ENCODE results near the gene IWS1.
"Not testable (repeated sequence)": the region's sequence is repeated elsewhere in the genome, so short reads cannot be mapped to it uniquely, and the experiment has no call there.

DNA sequence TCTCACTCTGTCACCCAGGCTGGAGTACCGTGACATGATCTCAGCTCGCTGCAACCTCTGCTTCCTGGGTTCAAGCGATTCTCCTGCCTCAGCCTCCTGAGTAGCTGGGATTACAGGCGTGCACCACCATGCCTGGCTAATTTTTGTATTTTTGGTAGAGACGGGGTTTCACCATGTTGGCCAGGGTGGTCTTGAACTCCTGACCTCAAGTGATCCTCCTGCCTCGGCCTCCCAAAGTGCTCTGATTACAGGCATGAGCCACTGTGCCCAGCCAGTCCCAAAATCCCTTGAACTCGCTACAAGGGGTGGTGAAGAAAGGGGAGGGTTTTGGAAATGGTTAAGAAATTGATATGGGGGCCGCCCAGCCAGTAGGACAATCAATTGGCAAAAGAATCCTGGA, 73.9 kb downstream of the IWS1 start:
- TF ChIP-seq, protein P1, sequence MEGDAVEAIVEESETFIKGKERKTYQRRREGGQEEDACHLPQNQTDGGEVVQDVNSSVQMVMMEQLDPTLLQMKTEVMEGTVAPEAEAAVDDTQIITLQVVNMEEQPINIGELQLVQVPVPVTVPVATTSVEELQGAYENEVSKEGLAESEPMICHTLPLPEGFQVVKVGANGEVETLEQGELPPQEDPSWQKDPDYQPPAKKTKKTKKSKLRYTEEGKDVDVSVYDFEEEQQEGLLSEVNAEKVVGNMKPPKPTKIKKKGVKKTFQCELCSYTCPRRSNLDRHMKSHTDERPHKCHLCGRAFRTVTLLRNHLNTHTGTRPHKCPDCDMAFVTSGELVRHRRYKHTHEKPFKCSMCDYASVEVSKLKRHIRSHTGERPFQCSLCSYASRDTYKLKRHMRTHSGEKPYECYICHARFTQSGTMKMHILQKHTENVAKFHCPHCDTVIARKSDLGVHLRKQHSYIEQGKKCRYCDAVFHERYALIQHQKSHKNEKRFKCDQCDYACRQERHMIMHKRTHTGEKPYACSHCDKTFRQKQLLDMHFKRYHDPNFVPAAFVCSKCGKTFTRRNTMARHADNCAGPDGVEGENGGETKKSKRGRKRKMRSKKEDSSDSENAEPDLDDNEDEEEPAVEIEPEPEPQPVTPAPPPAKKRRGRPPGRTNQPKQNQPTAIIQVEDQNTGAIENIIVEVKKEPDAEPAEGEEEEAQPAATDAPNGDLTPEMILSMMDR (IDR thresholded peaks at IDR 0.05), result not testable (repeated sequence)
- TF ChIP-seq JUN, ZNF121, NR1H2 (CRISPR knock-in tag; IDR thresholded peaks at IDR 0.05): not testable (repeated sequence)
- TF ChIP-seq, protein P2, sequence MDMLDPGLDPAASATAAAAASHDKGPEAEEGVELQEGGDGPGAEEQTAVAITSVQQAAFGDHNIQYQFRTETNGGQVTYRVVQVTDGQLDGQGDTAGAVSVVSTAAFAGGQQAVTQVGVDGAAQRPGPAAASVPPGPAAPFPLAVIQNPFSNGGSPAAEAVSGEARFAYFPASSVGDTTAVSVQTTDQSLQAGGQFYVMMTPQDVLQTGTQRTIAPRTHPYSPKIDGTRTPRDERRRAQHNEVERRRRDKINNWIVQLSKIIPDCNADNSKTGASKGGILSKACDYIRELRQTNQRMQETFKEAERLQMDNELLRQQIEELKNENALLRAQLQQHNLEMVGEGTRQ (CRISPR knock-in tag; IDR thresholded peaks at IDR 0.05), result not testable (repeated sequence)
- TF ChIP-seq, protein P3, sequence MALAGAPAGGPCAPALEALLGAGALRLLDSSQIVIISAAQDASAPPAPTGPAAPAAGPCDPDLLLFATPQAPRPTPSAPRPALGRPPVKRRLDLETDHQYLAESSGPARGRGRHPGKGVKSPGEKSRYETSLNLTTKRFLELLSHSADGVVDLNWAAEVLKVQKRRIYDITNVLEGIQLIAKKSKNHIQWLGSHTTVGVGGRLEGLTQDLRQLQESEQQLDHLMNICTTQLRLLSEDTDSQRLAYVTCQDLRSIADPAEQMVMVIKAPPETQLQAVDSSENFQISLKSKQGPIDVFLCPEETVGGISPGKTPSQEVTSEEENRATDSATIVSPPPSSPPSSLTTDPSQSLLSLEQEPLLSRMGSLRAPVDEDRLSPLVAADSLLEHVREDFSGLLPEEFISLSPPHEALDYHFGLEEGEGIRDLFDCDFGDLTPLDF (CRISPR knock-in tag; IDR thresholded peaks at IDR 0.05), result not testable (repeated sequence)
- TF ChIP-seq, protein P4, sequence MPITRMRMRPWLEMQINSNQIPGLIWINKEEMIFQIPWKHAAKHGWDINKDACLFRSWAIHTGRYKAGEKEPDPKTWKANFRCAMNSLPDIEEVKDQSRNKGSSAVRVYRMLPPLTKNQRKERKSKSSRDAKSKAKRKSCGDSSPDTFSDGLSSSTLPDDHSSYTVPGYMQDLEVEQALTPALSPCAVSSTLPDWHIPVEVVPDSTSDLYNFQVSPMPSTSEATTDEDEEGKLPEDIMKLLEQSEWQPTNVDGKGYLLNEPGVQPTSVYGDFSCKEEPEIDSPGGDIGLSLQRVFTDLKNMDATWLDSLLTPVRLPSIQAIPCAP (CRISPR knock-in tag; IDR thresholded peaks at IDR 0.05), result not testable (repeated sequence)
- TF ChIP-seq, protein P5, sequence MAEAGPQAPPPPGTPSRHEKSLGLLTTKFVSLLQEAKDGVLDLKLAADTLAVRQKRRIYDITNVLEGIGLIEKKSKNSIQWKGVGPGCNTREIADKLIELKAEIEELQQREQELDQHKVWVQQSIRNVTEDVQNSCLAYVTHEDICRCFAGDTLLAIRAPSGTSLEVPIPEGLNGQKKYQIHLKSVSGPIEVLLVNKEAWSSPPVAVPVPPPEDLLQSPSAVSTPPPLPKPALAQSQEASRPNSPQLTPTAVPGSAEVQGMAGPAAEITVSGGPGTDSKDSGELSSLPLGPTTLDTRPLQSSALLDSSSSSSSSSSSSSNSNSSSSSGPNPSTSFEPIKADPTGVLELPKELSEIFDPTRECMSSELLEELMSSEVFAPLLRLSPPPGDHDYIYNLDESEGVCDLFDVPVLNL (CRISPR knock-in tag; IDR thresholded peaks at IDR 0.05; ENCODE audit: borderline replicate concordance, low read depth), result not testable (repeated sequence)
- TF ChIP-seq, protein P6, sequence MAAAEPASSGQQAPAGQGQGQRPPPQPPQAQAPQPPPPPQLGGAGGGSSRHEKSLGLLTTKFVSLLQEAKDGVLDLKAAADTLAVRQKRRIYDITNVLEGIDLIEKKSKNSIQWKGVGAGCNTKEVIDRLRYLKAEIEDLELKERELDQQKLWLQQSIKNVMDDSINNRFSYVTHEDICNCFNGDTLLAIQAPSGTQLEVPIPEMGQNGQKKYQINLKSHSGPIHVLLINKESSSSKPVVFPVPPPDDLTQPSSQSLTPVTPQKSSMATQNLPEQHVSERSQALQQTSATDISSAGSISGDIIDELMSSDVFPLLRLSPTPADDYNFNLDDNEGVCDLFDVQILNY (CRISPR knock-in tag; IDR thresholded peaks at IDR 0.05), result not testable (repeated sequence)
- TF ChIP-seq, protein P7, sequence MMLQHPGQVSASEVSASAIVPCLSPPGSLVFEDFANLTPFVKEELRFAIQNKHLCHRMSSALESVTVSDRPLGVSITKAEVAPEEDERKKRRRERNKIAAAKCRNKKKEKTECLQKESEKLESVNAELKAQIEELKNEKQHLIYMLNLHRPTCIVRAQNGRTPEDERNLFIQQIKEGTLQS (CRISPR knock-in tag; conservative IDR thresholded peaks at IDR 0.05), result not testable (repeated sequence)
- TF ChIP-seq, protein P8, sequence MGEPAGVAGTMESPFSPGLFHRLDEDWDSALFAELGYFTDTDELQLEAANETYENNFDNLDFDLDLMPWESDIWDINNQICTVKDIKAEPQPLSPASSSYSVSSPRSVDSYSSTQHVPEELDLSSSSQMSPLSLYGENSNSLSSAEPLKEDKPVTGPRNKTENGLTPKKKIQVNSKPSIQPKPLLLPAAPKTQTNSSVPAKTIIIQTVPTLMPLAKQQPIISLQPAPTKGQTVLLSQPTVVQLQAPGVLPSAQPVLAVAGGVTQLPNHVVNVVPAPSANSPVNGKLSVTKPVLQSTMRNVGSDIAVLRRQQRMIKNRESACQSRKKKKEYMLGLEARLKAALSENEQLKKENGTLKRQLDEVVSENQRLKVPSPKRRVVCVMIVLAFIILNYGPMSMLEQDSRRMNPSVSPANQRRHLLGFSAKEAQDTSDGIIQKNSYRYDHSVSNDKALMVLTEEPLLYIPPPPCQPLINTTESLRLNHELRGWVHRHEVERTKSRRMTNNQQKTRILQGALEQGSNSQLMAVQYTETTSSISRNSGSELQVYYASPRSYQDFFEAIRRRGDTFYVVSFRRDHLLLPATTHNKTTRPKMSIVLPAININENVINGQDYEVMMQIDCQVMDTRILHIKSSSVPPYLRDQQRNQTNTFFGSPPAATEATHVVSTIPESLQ (CRISPR knock-in tag; IDR thresholded peaks at IDR 0.05), result not testable (repeated sequence)
